HG03354 (cell line): ENCODE data around the gene ACTR3.

Experiments used
- ATAC-seq: cut with Tn5 transposase; IDR thresholded peaks from one replicate; pipeline ENCODE4 v1.9.1; 2021; ENCODE audit warnings: mild to moderate bottlenecking; ENCODE audit not compliant: unreplicated experiment, poor library complexity, severe bottlenecking

Gene ACTR3

DNA sequence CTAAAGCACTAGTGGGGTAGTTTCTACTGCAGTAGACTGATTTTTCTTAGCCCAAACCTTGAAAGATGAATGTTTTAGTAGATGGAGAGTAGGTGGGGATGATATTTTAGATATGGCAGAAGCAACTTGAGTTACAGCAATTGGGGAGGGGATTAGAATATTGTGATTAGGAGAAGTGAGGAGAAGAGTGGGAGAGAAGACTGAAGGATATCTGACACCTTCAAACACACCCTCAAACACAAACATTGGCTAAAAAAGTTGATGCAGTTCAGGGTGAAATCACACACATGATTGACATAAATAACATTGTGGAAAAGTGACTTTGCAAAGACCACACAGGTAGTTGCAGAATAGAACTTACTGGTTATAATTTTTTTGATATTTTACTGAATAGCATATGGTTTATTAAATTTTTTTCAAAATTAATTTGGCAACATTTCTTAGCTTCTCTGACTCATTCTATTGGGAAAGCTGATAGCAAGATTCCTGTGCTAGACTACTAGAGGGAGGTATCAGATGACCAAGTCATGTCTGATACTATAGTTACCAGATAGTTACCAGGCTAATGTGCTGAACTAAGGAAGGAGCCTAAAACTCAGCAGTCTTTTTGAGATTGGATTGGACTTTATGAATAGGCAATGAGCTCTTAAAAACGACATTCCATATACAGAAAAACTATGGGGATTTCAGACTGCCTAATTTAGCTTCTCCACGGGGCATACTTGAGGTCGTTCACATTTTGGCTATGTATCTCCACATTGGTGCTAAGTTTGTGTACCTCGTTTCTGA lies 73.0 kb downstream of the ACTR3 start:
- ATAC-seq: no peak

DNA sequence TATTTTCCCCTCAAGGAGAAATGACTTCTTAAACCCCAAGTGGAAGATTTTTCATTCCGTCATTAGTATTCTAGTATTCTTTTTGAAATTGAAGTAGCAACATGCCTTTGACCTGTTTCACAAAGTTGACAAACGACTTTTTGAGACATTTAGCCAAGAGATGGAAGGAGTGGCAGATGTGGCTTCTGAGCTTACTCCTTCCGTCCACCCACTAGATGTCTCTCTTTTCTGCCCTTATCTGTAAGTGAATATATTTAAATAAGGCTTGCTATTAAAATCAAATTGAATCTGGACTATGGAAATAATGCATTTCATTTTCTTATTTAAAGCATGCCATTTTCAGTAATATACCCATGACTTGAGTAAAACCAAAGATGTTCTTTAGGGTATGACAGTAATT lies 74.1 kb downstream of the ACTR3 start:
- no peak for ATAC-seq

- no peak for ATAC-seq
Observed at GRCh38 chr2:113964436-113964835, 74.5 kb downstream of the ACTR3 start.

DNA sequence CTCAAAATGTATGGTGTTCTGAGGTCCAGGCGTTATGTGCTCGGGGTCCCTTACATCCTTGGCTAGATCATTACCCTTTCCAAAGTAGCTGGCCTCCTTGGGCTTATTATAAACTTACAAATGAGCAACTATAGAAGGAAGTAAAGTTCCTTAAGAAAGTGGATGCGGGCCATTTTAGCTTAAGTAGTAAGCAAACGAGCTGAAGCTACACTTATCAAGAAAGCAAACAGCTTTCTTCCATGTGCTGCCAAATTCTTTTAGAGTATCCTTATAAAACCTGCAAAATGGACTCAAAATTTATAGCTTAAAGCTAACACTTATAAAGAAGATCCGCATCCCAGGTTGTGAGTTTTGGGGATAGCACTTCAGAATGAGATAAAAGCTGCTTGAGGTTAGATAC lies 75.3 kb downstream of the ACTR3 start:
- ATAC-seq: no peak

DNA sequence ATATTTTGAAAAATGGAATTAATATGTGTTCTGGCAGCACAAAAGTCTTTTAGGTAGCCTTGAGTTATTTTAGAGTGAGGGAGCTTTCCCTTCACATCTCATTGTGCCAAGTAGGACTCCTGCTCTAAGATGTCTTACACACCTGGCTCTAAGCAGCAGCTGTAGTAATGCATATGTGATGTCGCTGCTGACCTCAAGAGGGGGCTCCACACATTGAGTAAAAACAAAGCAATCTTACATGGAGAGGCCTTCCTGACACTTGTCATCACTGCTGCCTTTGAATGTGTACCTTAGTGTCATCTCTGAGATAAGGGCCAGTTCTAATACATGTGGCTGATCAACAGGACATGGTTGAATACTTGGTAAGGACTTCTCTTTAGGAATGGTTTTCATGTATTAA lies 75.8 kb downstream of the ACTR3 start:
- peak; percentile 87 for ATAC-seq

DNA sequence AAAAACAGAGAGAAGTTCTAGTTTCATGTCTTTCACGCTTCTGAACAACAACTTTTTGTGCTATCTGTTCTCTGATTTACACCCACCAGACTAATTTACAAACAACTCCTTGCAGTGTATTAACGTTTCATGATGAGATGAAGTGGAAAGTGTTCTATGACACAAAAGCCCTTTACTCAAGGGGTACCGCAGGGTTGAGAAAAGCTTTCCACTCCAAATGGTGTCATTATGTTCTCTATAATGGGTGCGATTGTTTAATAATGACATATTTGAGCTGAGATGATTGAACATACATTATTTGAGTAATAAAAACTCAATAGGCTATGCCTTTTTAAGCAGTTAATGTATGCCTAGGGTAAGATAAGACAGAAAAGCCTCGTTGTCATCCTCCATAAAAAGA lies 76.3 kb downstream of the ACTR3 start:
- ATAC-seq: no peak

DNA sequence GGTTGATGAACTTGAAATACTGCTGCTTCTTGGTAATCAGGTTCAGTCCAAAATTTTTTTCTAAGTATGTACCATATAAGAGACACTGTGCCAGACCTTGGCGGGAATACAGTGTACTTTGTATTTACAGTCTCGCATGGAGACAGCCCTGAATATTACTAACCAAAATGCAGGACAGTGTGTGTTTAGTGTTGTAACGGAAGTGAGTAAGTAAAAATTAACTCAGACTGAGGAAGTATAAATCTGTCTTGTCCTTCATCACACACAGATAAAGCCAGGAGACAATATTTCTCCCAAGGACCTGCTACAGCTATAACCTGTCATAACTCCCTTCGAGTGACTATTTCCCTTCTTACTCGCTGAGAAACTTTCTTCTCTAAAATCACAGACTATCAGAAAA lies 76.9 kb downstream of the ACTR3 start:
- peak; percentile 68 for ATAC-seq

DNA sequence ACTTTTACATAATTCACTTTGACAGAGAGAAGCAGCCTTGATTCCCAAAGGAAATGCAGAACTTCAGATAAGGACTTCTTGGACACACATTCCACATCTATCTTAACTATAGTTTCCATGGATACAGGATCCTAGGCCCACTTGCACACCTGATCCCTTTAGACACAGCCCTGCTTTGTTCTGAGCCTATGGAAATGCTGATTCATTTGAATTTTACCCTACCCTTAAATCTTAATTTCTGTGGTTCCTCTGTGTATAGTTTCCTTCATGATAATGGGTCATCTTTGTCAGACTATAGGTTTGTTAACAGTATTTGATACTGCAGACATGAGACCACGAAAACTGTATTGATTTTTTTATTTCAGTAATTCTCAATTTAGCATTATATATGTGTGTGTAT lies 77.4 kb downstream of the ACTR3 start:
- ATAC-seq: no peak

- no peak for ATAC-seq
Observed at GRCh38 chr2:113972766-113973165, 82.9 kb downstream of the ACTR3 start.

DNA sequence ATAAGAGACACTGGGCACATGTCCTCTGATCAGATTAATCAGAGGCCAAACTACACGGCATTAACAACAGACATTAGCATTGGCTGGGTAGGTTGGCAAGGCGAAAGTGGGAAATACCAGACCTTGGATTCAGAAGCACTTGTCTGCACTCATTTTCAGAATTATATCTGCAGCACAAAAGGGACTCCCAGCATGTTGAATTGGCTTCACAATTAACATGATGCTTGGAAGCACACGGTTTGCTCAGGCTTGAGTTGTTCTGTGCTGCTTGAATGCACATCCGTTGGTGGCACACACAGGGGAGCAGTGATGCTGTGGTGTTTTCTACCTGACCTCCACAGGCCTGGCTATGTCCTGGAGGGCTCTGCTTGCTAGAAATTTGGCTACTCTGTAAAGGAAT lies 83.9 kb downstream of the ACTR3 start:
- ATAC-seq: no peak

DNA sequence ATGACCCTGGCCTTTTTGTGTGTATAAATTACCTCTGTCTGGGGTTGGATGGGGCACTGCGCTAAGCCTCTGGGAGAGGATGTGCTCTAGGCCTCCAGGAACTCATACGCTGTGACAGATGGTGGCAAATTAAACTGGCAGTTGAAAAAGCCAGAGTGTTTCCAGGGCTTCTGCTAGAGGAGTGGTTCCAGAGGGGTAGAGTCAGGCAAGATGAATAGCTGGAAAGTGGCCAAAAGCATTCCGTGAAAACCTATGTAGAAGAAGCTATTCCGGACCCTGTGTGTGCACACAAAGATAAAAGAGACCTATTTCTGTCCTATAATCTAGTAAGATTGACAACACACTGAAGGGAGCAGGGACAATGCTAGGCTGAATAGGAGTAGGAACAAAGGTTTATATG lies 84.8 kb downstream of the ACTR3 start:
- no peak for ATAC-seq

- no peak for ATAC-seq
Observed at GRCh38 chr2:113976277-113976928, 86.5 kb downstream of the ACTR3 start.

DNA sequence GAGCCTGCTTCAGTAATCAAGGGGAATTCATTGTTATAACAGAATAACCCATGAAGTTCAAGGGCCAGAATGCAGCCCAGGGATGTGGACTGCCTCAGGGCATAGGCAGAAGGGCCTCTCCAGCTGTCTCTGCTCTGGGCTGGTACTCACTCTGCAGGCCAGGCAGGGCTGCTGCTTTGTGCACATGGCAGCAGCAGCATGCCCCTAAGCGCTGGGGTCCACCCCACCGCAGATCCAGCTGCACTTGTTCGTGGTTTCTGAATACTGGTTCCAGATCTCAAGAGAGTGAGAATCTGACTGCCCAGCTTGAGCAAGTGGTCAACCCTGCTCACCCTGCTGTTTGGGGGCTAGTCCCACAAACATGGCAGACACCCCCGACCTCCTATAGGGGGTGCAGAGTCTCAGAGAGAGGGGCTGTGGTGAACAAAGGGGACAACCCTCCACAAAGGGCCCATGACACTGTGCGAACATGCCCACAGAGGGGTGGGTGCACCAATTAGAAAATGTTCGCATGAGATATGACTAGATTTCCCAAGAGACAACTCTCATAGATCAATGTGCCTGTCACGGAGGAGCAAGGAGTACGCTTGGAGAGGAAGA lies 87.3 kb downstream of the ACTR3 start:
- no peak for ATAC-seq

DNA sequence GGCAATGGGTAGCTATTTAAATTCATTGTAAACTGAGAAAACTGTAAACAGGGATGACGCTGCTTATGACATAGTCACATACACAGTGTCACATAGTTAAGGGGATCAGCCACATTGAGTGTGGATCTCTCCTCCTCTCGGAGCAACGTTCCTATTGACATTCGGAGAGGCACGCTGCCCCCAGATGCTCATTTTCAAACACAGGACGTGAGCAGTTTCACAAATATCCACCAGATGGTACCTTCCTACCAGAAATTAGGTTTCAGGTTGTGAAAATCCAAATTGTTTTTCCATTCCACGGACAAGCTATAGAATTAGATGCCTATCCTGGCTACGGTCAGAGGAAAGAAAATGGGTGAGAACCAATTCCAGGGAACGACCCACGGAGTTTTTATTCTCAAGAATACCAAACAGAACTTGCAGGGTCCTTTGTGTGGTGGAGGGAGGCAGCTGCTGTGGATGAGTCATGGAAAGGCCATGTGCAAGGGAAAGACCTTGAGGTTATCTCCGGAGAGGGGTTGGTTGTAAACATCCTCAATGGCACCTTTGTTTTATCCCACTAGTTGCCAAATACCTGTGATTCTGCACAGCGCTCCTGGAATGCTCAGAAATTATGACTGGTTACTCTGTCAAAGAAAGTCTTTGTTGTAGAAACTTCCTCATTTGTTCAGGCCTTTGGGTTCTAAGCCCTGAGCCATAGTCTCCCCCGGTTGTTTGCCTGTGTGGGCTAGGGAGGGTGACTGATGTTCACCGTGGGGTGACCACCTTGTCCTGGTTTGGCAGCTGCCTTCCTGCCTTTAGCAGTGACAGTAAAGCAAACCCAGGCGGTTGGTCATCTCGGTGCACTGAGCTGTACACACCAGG lies 88.0 kb downstream of the ACTR3 start:
- ATAC-seq: no peak

DNA sequence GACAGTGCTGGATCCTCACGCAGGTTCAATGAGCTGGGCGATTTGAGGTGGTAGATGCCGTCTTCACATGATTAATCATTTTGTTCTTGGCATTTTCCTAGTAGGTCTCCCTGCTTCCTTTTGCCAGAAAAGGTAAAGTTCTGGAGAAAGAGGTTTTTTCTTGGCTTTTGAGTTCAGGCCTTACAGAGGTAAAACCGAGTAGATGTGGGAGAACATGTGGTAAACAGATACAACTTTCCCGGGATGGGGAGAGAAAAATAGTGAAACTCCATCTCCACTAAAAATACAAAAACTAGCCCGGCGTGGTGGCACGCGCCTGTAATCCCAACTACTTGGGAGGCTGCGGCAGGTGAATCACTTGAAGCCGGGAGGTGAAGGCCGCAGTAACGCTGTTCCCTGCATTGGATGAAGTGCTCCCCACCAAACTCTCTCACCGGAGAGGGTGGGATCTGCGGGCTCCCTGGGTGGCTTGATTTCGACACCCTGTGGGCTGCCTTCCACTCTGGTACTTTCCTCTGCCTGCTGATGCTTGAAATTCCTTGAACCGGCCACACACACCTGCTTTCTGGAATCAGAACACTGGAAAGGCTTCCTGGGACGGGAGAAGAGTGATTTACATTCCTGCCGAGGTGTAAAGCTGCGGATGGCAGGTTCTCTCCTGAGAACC lies 88.8 kb downstream of the ACTR3 start:
- no peak for ATAC-seq

DNA sequence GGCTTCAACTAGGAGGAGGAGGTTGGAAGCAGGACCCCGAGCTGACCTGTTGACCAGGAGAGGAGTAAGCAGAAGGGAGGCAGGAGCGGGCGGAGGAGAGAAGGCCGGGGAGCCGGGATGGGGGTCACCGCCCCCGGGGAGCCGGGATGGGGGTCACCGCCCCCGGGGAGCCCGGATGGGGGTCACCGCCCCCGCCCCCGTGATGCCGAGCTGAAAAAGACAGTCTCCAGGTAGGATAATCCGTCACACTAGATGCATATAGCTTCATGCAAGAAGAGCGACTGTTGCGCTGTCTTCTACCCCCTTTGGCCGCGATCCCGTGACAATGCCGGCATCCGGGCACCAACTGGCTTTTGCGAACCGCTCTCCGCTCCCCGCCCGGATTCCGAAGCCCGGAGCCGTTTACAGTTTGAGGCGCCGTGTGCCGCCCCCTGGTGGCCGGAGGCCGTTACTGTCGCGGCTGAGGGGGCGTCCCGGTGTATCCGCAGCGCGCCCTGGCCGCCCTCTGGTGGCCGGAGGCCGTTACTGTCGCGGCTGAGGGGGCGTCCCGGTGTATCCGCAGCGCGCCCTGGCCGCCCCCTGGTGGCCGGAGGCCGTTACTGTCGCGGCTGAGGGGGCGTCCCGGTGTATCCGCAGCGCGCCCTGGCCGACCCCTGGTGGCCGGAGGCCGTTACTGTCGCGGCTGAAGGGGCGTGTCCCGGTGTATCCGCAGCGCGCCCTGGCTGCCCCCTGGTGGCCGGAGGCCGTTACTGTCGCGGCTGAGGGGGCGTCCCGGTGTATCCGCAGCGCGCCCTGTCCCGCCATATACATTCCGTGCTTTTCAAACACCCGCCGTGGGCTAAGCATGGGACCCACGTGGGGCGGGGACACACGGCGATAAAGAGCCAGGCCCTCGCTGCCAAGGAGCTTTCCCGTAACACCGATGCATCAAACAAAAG lies 89.6 kb downstream of the ACTR3 start:
- no peak for ATAC-seq

- no peak for ATAC-seq
Observed at GRCh38 chr2:113980946-113981345, 91.1 kb downstream of the ACTR3 start.

GRCh38 chr2:113981404-113982134 lies 91.7 kb downstream of the ACTR3 start:
- no peak for ATAC-seq
